ENCODE data around the gene CDK11B. TPM values are rescaled to one million over a fixed set of nuclear protein-coding genes. Genes with fewer than 3 reads are reported as not detected.
A peak's percentile ranks its signal among the peaks of the same experiment; 100 is the strongest.
"Not testable (repeated sequence)": the region's sequence is repeated elsewhere in the genome, so short reads cannot be mapped to it uniquely, and the experiment has no call there.

CDK11B gene
- total and polyA plus RNA-seq, 11 donors, result 20.4 to 39.4 (median 24.8) TPM

- no peak for TF ChIP-seq POLR2A (IDR thresholded peaks at IDR 0.05)
- peak in 7 of 12 donors; percentile 7 to 39 (median 22) for TF ChIP-seq CTCF (IDR thresholded peaks at IDR 0.05)
- H3K27ac ChIP-seq, result no peak overlapping the region
- H3K4me1 ChIP-seq, result peaks cover 0 to 31% (median 11%) of the 10 kb centered on the region in 12 donors
- ATAC-seq (peak in 3 of 4 donors; percentile 27 to 55 (median 48)), DNase-seq (peak in 1 of 5 donors; percentile 28)
- intact Hi-C loops (cut with DNase I), result no loop called here
- no peaks in the 10 kb centered on the region for H3K36me3 ChIP-seq
- peaks cover 6 to 54% (median 24%) of the 10 kb centered on the region in 9 donors for H3K27me3 ChIP-seq
- 13 to 22% (median 20%) methylated on average over 9 to 16 of the region's 16 CpGs for WGBS, 4 donors
- H3K9me3 ChIP-seq, result no peaks in the 10 kb centered on the region
- peak overlapping the region in 1 of 12 donors; percentile 10 for H3K4me3 ChIP-seq
Measured at GRCh38 chr1:1597275-1597930, 61.4 kb downstream of the CDK11B start.

- no peaks in the 10 kb centered on the region for H3K36me3 ChIP-seq
- no peak overlapping the region for H3K4me3 ChIP-seq
- H3K4me1 ChIP-seq, result peaks cover 0 to 31% (median 11%) of the 10 kb centered on the region in 12 donors
- WGBS, 4 donors, result 33 to 56% (median 48%) methylated on average over 7 to 12 of the region's 12 CpGs
- peak in 1 of 5 donors; percentile 21 for DNase-seq
- no peak for TF ChIP-seq CTCF (IDR thresholded peaks at IDR 0.05)
- no peak for TF ChIP-seq POLR2A (IDR thresholded peaks at IDR 0.05)
- intact Hi-C loops (cut with DNase I), result no loop called here
- ATAC-seq, result no peak
- peaks cover 6 to 47% (median 22%) of the 10 kb centered on the region in 9 donors for H3K27me3 ChIP-seq
- no peak overlapping the region for H3K27ac ChIP-seq
- H3K9me3 ChIP-seq, result no peaks in the 10 kb centered on the region
Measured at GRCh38 chr1:1596493-1597274, 62.1 kb downstream of the CDK11B start.

- H3K9me3 ChIP-seq; intact Hi-C loops (cut with DNase I): not testable (repeated sequence)
- WGBS, 4 donors, result 79 to 89% (median 83%) methylated on average over 2 of the region's 2 CpGs
Measured at GRCh38 chr1:1595341-1595740, 63.5 kb downstream of the CDK11B start.

GRCh38 chr1:1594602-1595260 is 64.1 kb downstream of the CDK11B start:
- H3K27me3 ChIP-seq, result peaks cover 0 to 37% (median 7%) of the 10 kb centered on the region in 9 donors
- peaks cover 0 to 22% (median 6%) of the 10 kb centered on the region in 12 donors for H3K4me1 ChIP-seq
- no peaks in the 10 kb centered on the region for H3K9me3 ChIP-seq
- DNase-seq (no peak), ATAC-seq (no peak)
- H3K4me3 ChIP-seq, result no peak overlapping the region
- no peak overlapping the region for H3K27ac ChIP-seq
- intact Hi-C loops (cut with DNase I), result no loop called here
- WGBS, 4 donors, result 61 to 66% (median 62%) methylated on average over 10 of the region's 10 CpGs
- no peaks in the 10 kb centered on the region for H3K36me3 ChIP-seq
- TF ChIP-seq CTCF (IDR thresholded peaks at IDR 0.05), result no peak
- TF ChIP-seq POLR2A (IDR thresholded peaks at IDR 0.05), result no peak

More at GRCh38 chr1:1595341-1595740, 63.5 kb downstream of the CDK11B start:
- H3K36me3 ChIP-seq, H3K27ac ChIP-seq, ATAC-seq, DNase-seq, H3K4me3 ChIP-seq: not testable (repeated sequence)
- H3K4me1 ChIP-seq, result peaks cover 0 to 25% (median 7%) of the 10 kb centered on the region in 12 donors
- peaks cover 3 to 34% (median 9%) of the 10 kb centered on the region in 9 donors for H3K27me3 ChIP-seq

Measured in heart left ventricle (tissue), 16 donors.